Measurements from ENCODE around the gene ERICH2.
"Not testable (repeated sequence)": the region's sequence is repeated elsewhere in the genome, so short reads cannot be mapped to it uniquely, and the experiment has no call there.

ERICH2 gene, protein sequence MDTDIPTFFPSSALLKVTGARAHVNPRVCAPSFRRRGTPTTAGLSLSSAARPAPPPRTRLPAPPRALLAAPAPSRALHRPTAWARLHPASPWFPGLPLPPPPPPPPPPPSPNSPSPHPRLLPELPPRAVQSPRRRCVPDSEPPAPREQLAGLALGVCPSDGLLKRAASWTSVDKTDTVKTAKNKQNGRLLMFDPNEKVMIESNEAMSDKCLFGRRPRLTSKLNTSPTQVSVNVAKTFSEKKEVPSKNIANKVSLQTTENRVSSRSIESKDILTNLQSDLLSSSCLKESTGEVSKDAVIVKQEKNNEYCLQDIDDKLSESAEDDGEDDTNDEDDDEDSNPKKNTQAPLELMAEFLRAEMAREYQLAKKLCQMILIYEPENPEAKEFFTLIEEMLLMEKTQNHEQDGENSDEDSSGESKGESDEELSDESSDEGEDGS

GRCh38 chr2:170770008-170770605, at the start of gene ERICH2:
ERICH2 (plus strand) TSS chr2:170770378; CDS start chr2:170770682, 304 bp downstream.
- peak; percentile 20 for DNase-seq (ENCODE audit: low read depth)

GRCh38 chr2:170721678-170722077, 48.5 kb upstream of the ERICH2 start:
- no peak for DNase-seq (ENCODE audit: low read depth)

- no peak for DNase-seq (ENCODE audit: low read depth)
These were observed 47.9 kb upstream of the ERICH2 start for GRCh38 chr2:170722301-170722700.

DNA sequence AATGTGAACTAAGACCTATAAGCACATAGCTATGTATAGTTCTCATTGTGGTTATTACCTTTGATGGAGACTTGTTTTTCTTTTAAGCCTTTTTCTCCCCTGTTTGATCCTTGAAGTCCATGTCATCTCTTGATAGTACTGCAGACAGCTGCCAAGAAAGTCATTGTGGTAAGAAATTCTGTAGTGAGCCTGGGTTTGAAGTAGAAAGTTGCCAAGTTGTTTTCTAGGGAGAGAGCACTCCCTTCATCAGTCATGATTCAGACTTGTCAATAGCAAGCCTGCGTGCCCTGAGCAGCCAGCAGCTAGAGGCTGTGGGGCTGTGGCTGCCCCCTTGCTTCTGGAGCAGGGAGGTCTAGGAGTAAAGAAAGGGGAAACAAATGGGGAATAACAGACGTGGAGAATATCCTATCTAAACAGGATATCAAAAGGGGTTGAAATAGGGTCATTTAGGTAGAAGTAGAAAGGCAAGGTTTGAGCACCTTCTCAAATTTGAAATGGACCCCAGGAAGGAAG, 46.7 kb upstream of the ERICH2 start:
- no peak for DNase-seq (ENCODE audit: low read depth)

DNA sequence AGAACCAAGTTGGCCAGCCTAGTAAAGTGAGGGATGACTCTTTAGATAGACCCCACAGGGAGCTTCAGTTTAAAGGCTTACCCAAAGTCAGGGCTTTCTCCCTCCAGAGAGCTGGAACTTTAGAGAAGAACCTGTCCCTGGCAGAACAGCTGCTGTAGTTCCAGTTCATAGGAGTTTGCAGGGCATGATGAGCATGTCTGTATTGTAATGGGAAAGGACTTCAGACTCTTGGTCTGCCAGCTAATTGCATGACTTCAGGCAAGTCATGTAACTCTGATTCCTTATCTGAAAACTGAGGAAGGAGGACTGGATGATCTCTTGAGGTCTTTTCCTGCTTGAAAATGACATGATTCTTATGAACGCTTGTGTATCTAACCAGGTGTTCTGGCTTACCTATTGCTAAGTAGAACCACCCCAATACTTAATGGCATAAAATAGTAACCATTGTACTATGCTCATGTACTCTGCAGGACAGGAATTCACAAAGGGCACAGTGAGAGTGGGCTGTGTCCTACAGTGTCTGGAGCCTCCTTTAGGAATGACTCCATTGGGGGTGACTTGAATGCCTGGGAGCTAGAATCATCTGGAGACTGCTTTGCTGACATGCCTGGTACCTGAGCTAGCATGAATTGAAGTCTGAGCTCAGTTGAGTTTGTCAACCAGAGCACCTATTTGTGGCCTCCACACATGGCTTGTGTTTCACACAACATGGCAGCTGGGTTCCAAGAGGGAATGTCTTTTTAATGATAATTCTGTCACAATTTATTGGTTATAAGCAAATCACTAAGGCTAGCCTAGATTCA, 36.2 kb upstream of the ERICH2 start:
- DNase-seq (ENCODE audit: low read depth): no peak

GRCh38 chr2:170734601-170735000, 35.6 kb upstream of the ERICH2 start:
- DNase-seq (ENCODE audit: low read depth): not testable (repeated sequence)

DNA sequence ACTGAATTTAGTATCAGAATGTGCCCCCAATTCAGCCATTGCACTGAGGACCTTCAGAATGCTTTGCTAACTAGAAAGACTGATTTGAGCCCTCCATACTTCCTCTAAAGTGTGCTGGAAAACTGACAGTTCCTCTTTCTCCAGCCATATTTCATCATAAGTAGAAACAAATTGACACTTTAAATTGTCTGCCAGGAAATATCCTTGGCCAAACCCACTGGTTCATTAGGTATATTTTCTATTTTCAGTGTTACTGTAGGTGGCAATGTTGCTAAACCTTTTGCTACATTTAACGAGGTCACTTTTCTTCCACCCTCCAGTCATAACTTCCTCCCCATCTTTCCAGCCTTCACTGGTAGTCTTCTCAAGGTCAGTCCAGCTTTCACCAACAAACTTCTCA, 33.5 kb upstream of the ERICH2 start:
- DNase-seq (ENCODE audit: low read depth): no peak

- DNase-seq (ENCODE audit: low read depth): no peak
These were observed 32.8 kb upstream of the ERICH2 start for GRCh38 chr2:170737406-170737805.

DNA sequence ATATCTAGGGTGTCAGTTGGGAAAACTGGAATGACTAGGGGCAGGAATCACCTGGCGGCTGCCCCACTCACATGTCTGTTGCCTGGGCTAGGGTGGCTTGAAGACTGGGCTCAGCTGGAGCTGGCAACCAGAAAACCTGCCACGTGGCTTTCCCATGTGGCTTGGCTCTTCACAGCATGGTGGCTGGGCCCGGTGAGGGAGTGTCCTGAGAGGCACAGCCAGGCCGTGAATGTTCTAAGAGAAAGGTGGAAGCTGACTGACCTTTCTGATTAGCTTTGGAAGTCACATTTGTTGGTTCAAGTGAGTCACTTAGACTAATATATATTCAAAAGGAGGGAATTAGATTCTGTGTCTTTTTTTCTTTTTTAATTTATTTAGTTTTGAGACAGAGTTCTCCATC, 32.4 kb upstream of the ERICH2 start:
- no peak for DNase-seq (ENCODE audit: low read depth)

DNA sequence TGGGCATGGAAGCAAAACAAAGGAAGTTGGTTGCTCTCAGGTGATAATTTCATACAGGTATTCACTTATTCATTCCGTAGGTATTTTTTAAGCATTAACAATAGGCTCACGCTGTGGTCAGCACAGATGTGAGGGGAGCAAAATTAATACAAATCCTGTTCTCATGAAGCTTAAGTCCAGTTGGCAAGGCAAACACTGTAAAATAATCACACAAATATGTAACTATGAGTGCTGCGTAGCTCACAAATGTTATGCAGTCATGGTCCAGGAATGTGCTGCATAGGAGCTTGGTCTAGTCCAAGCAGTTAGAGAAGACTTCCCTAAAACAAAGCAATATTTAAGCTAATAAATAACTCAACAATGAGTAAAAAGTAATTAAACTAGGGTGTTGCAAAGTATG, 31.1 kb upstream of the ERICH2 start:
- peak; percentile 77 for DNase-seq (ENCODE audit: low read depth)

DNA sequence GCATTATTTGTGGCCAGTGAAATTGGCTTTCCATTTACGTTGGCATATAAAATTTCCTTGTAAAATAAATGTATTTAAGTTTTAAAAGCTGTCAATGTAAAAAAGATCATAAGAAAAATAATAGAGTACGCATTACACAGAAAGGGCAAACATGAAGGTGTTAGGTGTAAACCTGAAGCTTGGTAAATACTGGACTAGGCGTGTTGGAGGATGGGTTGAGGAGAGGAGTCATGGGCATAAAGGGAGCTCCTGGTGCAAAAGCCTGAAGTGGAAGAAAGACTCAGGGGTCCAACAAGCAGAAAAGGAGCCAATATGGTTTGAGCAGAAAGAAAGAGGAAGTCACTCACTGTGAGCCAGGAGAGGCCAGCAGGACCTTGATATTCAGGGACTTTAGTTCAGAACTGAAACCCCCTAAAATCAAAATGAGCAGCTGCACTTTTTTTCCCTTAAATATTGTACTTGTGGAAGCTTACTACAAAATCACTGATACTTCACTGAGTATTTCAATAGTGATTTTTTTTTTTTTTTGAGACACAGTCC, 30.6 kb upstream of the ERICH2 start:
- no peak for DNase-seq (ENCODE audit: low read depth)

DNA sequence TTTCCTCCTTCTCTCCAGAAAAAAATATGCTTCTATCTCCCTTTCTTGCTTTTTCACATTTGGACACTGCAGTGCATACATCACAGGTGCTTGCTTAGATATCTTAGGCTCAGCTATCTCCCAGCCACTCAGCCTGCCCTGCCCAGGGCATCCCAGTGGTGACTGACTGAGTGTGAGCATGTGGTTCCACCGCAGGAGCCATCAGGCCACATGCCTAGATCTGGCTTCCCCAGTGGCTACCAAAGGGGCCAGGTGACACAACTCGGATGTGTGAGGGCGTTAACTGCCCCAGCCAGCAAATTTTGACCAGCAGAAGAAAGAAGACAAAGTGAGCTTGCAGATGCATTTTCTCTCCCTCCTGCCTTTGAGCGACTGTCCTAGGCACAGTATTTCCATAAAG, 29.5 kb upstream of the ERICH2 start:
- DNase-seq (ENCODE audit: low read depth): no peak

DNA sequence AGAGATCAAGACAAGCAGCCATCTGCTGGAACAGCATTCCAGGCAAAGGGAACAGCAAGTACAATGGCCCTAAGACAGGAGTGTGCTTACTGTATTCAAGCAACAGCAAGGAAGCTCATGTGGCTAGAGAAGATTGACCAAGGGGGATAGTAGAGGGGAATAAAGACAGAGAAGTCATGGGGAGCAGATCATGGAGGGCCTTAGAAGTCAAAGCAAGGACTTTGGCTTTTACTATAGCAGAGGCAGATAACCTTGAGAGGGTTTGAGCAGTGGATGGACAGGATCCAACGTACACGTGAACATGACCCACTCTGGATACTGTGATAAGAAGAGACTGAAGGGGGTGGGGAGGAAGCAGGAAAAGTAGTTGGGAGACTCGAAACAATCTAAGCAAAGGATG, 28.2 kb upstream of the ERICH2 start:
- no peak for DNase-seq (ENCODE audit: low read depth)

DNA sequence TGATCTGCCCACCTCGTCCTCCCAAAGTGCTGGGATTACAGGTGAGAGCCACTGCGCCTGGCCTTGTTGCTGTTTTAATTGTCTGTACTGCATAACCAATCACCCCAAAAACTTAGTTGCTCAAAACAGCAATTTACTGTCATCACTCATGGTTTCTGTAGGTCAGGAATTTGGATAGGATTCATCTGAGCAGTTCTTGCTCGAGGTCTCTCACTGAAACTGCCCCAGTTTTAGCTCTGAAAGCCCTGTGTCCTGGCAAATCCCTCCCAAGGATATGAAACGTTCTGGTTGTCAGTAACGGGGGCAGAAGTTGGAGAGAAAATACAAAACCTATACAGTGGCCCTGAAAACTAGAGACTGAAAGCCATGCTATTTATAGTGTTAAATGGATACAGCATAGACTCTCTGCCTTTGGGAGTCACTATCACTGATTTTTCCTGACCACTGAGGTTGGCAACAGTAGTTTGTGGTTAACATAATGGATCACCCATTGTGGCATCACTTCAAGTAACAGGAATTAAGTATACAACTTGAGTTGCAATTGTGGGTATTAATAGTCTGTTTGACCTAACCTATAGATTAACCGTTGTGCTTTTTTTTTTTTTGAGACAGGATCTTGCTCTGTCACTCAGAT, 27.2 kb upstream of the ERICH2 start:
- DNase-seq (ENCODE audit: low read depth): no peak

GRCh38 chr2:170743530-170744239, 26.5 kb upstream of the ERICH2 start:
- DNase-seq (ENCODE audit: low read depth): no peak

- no peak for DNase-seq (ENCODE audit: low read depth)
These were observed 25.8 kb upstream of the ERICH2 start for GRCh38 chr2:170744248-170745002.

- DNase-seq (ENCODE audit: low read depth): no peak
These were observed 24.9 kb upstream of the ERICH2 start for GRCh38 chr2:170745305-170745704.

DNA sequence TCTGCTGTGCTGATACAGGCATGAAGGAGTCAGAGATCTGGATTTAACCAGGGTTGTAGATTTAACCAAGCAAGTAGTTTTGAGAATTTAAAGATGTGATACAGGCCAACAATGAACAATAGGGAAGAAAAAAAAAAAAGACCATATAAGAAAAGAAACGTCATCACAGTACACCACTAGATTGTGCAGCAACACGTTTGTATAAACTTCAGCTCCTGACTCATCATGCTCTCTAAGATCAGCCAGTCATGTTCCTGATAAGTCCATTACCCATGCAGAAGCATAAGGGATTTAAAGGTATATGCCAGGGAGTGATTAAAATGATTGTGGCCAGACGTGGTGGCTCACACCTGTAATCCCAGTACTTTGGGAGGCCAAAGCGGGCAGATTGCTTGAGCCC, 22.3 kb upstream of the ERICH2 start:
- no peak for DNase-seq (ENCODE audit: low read depth)

- not testable (repeated sequence) for DNase-seq (ENCODE audit: low read depth)
These were observed 18.6 kb upstream of the ERICH2 start for GRCh38 chr2:170751555-170751954.

DNA sequence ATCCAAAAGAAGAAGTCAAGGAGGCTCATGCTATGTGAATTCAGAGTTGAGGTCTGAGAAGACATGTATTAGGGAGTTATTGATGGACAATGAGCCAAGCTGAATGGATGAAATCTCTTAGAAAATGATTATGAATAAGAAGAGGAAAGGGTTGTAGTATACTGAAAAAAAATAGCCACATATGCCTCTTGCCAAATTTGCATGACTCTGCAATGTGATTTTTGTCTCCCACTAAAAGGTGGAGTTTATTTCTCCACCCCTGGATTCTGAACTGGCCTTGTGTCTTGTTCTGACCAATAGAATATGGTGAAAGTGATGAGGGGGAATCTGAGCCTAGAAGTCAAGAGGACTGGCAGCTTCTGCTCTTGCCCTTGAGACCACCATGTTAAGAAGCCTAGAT, 8.6 kb upstream of the ERICH2 start:
- no peak for DNase-seq (ENCODE audit: low read depth)
